HepG2 (cell line): ENCODE results near the gene ATAD1. TPM values are rescaled to one million over a fixed set of nuclear protein-coding genes. Genes with fewer than 3 reads are reported as not detected.

Source experiments
- ATAD3A ChIP-seq: sonication (generic); formaldehyde crosslinking; IDR thresholded peaks from 2 replicates; pipeline ENCODE4 v1.4.0; 2020; ENCODE audit warnings: missing genetic modification reagents
- GATA4 ChIP-seq: sonication (generic); IDR thresholded peaks from 2 replicates; pipeline ENCODE4 v1.6.1; 2016; ENCODE audit warnings: antibody characterized with exemption, low read depth, borderline replicate concordance
- HOXA5 ChIP-seq: sonication (generic); formaldehyde crosslinking; IDR thresholded peaks from 2 replicates; pipeline ENCODE4 v1.4.0; 2020; ENCODE audit warnings: missing genetic modification reagents
- JUND ChIP-seq: sonication (generic); formaldehyde crosslinking; IDR thresholded peaks from 2 replicates; pipeline ENCODE4 v1.8.0; 2022; ENCODE audit warnings: mild to moderate bottlenecking, missing genetic modification reagents
- MBD4 ChIP-seq: IDR thresholded peaks from 2 replicates; pipeline ENCODE4 v1.6.1; 2012; ENCODE audit warnings: low read length, inconsistent platforms, borderline replicate concordance
- MZF1 ChIP-seq: sonication (generic); formaldehyde crosslinking; IDR thresholded peaks from 2 replicates; pipeline ENCODE4 v1.8.1; 2023; ENCODE audit warnings: mild to moderate bottlenecking, missing genetic modification reagents, borderline replicate concordance
- PRPF4 ChIP-seq: fragments of 200-400 bp; formaldehyde crosslinking; IDR thresholded peaks from 2 replicates; pipeline ENCODE4 v1.6.1; 2016; ENCODE audit warnings: low read length, low read depth; ENCODE audit not compliant: poor library complexity, severe bottlenecking
- REXO4 ChIP-seq: sonication (generic); formaldehyde crosslinking; IDR thresholded peaks from 2 replicates; pipeline ENCODE4 v1.8.0; 2022; ENCODE audit warnings: missing genetic modification reagents, mild to moderate bottlenecking, borderline replicate concordance
- SPEN ChIP-seq: sonication (generic); formaldehyde crosslinking; IDR thresholded peaks from 2 replicates; pipeline ENCODE4 v1.5.1; 2020; ENCODE audit warnings: low read depth, mild to moderate bottlenecking, missing genetic modification reagents
- TRIM24 ChIP-seq: sonication (generic); formaldehyde crosslinking; IDR thresholded peaks from 2 replicates; pipeline ENCODE4 v1.8.0; 2022; ENCODE audit warnings: mild to moderate bottlenecking, missing genetic modification reagents
- ZBTB37 ChIP-seq: sonication (generic); formaldehyde crosslinking; IDR thresholded peaks from 2 replicates; pipeline ENCODE4 v1.4.0; 2020; ENCODE audit warnings: mild to moderate bottlenecking, missing genetic modification reagents
- ZNF263 ChIP-seq: sonication (generic); formaldehyde crosslinking; IDR thresholded peaks from 2 replicates; pipeline ENCODE4 v1.4.0; 2020; ENCODE audit warnings: missing genetic modification reagents
- ZNF264 ChIP-seq: sonication (generic); formaldehyde crosslinking; IDR thresholded peaks from 2 replicates; pipeline ENCODE4 v1.4.0; 2020; ENCODE audit warnings: missing genetic modification reagents
- ZNF318 ChIP-seq: sonication (generic); formaldehyde crosslinking; IDR thresholded peaks from 2 replicates; pipeline ENCODE4 v1.4.0; 2020; ENCODE audit warnings: mild to moderate bottlenecking, missing genetic modification reagents
- ZNF343 ChIP-seq: sonication (generic); formaldehyde crosslinking; IDR thresholded peaks from 2 replicates; pipeline ENCODE4 v1.4.0; 2020; ENCODE audit warnings: mild to moderate bottlenecking, missing genetic modification reagents
- ZNF724P ChIP-seq: sonication (generic); formaldehyde crosslinking; IDR thresholded peaks from 2 replicates; pipeline ENCODE4 v1.8.0; 2022; ENCODE audit warnings: missing genetic modification reagents, borderline replicate concordance
- ZNF770 ChIP-seq: sonication (generic); formaldehyde crosslinking; IDR thresholded peaks from 2 replicates; pipeline ENCODE4 v1.5.0; 2020; ENCODE audit warnings: mild to moderate bottlenecking, missing genetic modification reagents
- ZNF883 ChIP-seq: sonication (generic); formaldehyde crosslinking; IDR thresholded peaks from 2 replicates; pipeline ENCODE4 v1.5.1; 2020; ENCODE audit warnings: mild to moderate bottlenecking, missing genetic modification reagents; ENCODE audit errors: not compliant biosample characterization
- polyA plus RNA-seq, 8 experiments: library from polyadenylated mRNA; depleted of rRNA in 3 of 8; stranded (reverse) in 7 of 8; unstranded in 1 of 8; fragments of >200 nt; fragmentation: Illumina TruSeq in 4 of 8; extraction: Trizol in 4 of 8; gene quantifications; 2 replicates each; pipeline versions ENCODE4 v1.2.1 to v1.2.3, GENCODE V29; 2011 to 2016; ENCODE audit warnings: low read depth in 4 of 8, missing spikeins in 1 of 8, mixed read lengths in 1 of 8; ENCODE audit not compliant: insufficient read depth in 1 of 8
- total RNA-seq, 5 experiments: library from RNA; depleted of rRNA; stranded (reverse); fragments of >200 nt; fragmentation: Illumina TruSeq; extraction: Trizol; gene quantifications; 2 replicates each; pipeline ENCODE4 v1.2.3, GENCODE V29; 2016; ENCODE audit warnings: low read depth in 1 of 5

Gene ATAD1
- total and polyA plus RNA-seq, 2 of the 13 experiments (the other 11 are each of a cell fraction or from before 2014, with no cell fraction given) = 14.9 to 28.2 TPM

GRCh38 chr10:87861953-87862678, 44.1 kb upstream of the ATAD1 start (continued):
- TF ChIP-seq ZNF318 (peak; percentile 74; the same call in 1 of the 2 replicates), SPEN (CRISPR knock-in tag) (peak; percentile 76), HOXA5 (CRISPR knock-in tag) (peak; percentile 98), ZNF883 (CRISPR knock-in tag) (peak; percentile 88), ZNF770 (0 out of 2 replicates have a peak, but pooled peaks have one; percentile 38), JUND (peak; percentile 58; the same call in 1 of the 2 replicates), GATA4 (peak; percentile 54; the same call in 1 of the 2 replicates), ATAD3A (no peak), MZF1 (0 out of 2 replicates have a peak, but pooled peaks have one; percentile 34), REXO4 (CRISPR knock-in tag) (no peak), ZNF263 (CRISPR knock-in tag) (no peak; the same call in 1 of the 2 replicates), ZBTB37 (peak; percentile 61), TRIM24 (CRISPR knock-in tag) (no peak), ZNF343 (peak; percentile 84), MBD4 (no peak), ZNF724P (no peak), PRPF4 (no peak), ZNF264 (peak; percentile 22; the same call in 1 of the 2 replicates)
